Keratinocyte (primary cell): Measurements from ENCODE around the gene STK38. TPM values are rescaled to one million over a fixed set of nuclear protein-coding genes. Genes with fewer than 3 reads are reported as not detected.
A peak's percentile ranks its signal among the peaks of the same experiment; 100 is the strongest.

ENCODE experiments used
- DNase-seq: peaks from one replicate; pipeline ENCODE4 v3.0.0-alpha.2; 2011; ENCODE audit warnings: low read depth, missing footprints, low spot score
- FAIRE-seq: peaks from 2 replicates; lab custom pipeline; 2011; peaks lifted over from hg19 to GRCh38; lab: Jason Lieb, UNC
- H2AFZ ChIP-seq: 2 replicates; pipeline ENCODE4 v1.6.0; 2012; ENCODE audit warnings: low read length, control low read depth, inconsistent platforms; ENCODE audit not compliant: control insufficient read depth
- H3K27ac ChIP-seq: 2 replicates; pipeline ENCODE4 v1.5.1; 2011; ENCODE audit warnings: low read length; ENCODE audit not compliant: control insufficient read depth, insufficient read depth
- H3K27me3 ChIP-seq: 3 replicates; pipeline ENCODE4 v1.6.0; 2011; ENCODE audit warnings: low read length; ENCODE audit not compliant: control insufficient read depth, insufficient read depth; ENCODE audit errors: extremely low read depth
- H3K36me3 ChIP-seq, 2 experiments: 2 replicates in 1 of 2; 3 replicates in 1 of 2; pipeline ENCODE4 v1.5.1; 2011; ENCODE audit warnings: low read length in 2 of 2, mild to moderate bottlenecking in 1 of 2; ENCODE audit not compliant: control insufficient read depth in 2 of 2, insufficient read depth in 2 of 2; ENCODE audit errors: extremely low read depth in 1 of 2
- H3K4me1 ChIP-seq: 3 replicates; pipeline ENCODE4 v1.5.1; 2011; ENCODE audit warnings: low read length; ENCODE audit not compliant: control insufficient read depth, insufficient read depth; ENCODE audit errors: extremely low read depth
- H3K4me2 ChIP-seq: 3 replicates; pipeline ENCODE4 v1.6.0; 2011; ENCODE audit warnings: low read depth, low read length; ENCODE audit not compliant: control insufficient read depth, insufficient read depth; ENCODE audit errors: extremely low read depth
- H3K4me3 ChIP-seq, 3 experiments: fragments of 200-600 bp in 1 of 3; sonication (generic) in 1 of 3; 2 replicates in 2 of 3; 3 replicates in 1 of 3; pipeline ENCODE4 v1.5.1; 2011 to 2016; ENCODE audit warnings: low read length in 3 of 3, mild to moderate bottlenecking in 3 of 3, control low read depth in 2 of 3, inconsistent platforms in 1 of 3, low read depth in 1 of 3, mixed read lengths in 1 of 3, mixed run types in 1 of 3, moderate library complexity in 1 of 3; ENCODE audit not compliant: control insufficient read depth in 2 of 3, insufficient read depth in 2 of 3; ENCODE audit errors: extremely low read depth in 1 of 3
- H3K79me2 ChIP-seq: 2 replicates; pipeline ENCODE4 v1.6.0; 2012; ENCODE audit warnings: low read length; ENCODE audit not compliant: control insufficient read depth, insufficient read depth
- H3K9ac ChIP-seq: 3 replicates; pipeline ENCODE4 v1.6.0; 2011; ENCODE audit warnings: low read length; ENCODE audit not compliant: control insufficient read depth, insufficient read depth; ENCODE audit errors: extremely low read depth
- H3K9me1 ChIP-seq: 3 replicates; pipeline ENCODE4 v1.6.0; 2011; ENCODE audit warnings: low read length; ENCODE audit not compliant: control insufficient read depth, insufficient read depth; ENCODE audit errors: extremely low read depth
- H3K9me3 ChIP-seq: 2 replicates; pipeline ENCODE4 v1.5.1; 2012; ENCODE audit warnings: low read depth, low read length; ENCODE audit not compliant: control insufficient read depth
- H4K20me1 ChIP-seq: 3 replicates; pipeline ENCODE4 v1.6.0; 2011; ENCODE audit warnings: low read length; ENCODE audit not compliant: control insufficient read depth, insufficient read depth; ENCODE audit errors: extremely low read depth
- EZH2 ChIP-seq: IDR thresholded peaks from one replicate; pipeline ENCODE4 v1.6.1; 2012; ENCODE audit warnings: inconsistent platforms, mild to moderate bottlenecking, low read length, moderate library complexity
- dilution Hi-C: fragments of 300-500 bp; cut with MboI; formaldehyde crosslinking; loops from one replicate; pipeline ENCODE4 v1.7.0; 2020; ENCODE audit warnings: low sequenced_read_pairs; ENCODE audit not compliant: extremely low pct_ligation_motif_present
- polyA plus RNA-seq, 5 experiments: library from polyadenylated mRNA; depleted of rRNA in 3 of 5; stranded (reverse) in 3 of 5; stranded (forward) in 1 of 5; unstranded in 1 of 5; fragments of >200 nt; gene quantifications; 1 replicate in 1 of 5; 2 replicates in 3 of 5; 3 replicates in 1 of 5; pipeline versions ENCODE4 v1.2.1 to v1.2.3, GENCODE V29; 2011 to 2012; ENCODE audit warnings: missing spikeins in 2 of 5, low read depth in 1 of 5, low replicate concordance in 1 of 5
- TF ChIP-seq, protein P1 (sequence below), 3 experiments: IDR thresholded peaks in 1 of 3; conservative IDR thresholded peaks in 1 of 3; optimal IDR thresholded peaks in 1 of 3; 2 replicates in 2 of 3; 3 replicates in 1 of 3; pipeline versions ENCODE3 to v1.5.1; 2011; ENCODE audit warnings: low read length in 3 of 3, mild to moderate bottlenecking in 3 of 3, moderate library complexity in 2 of 3, control low read depth in 1 of 3, inconsistent platforms in 1 of 3; ENCODE audit not compliant: insufficient read depth in 2 of 3; ENCODE audit errors: extremely low read depth in 1 of 3

Gene STK38
- polyA plus RNA-seq, 1 donor (not counting 4 experiments of a cell fraction or from before 2014, with no cell fraction given): 24.4 TPM

DNA sequence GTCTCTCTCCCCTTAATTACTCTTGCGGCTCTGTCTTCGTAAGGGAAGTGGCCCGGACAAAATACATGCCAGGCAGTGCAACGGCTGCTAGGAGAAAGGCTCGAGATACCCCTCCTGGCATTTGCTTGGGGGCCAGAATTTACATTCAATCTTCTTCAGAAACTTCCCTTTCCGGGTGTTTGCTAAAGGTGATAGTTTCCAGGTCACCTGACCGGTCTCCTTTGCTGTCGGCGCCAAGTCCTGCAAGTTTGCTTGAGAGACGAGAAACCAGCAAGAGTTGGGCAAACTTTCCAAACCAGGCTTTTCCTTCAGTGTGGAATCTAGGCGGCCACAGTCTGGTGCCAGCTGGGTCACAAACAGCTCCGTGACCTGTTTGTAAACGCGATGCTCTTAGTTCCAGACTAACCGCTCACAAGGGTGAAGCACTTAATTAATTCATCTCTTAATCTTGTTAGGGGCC lies 46.3 kb upstream of the STK38 start:
- Histone ChIP-seq H3K9ac (peak overlapping the region; percentile 99), H3K27me3 (no peaks in the 10 kb centered on the region), H3K9me3 (no peaks in the 10 kb centered on the region), H4K20me1 (peaks cover 39% of the 10 kb centered on the region), H3K79me2 (peaks cover 47% of the 10 kb centered on the region), H3K4me2 (peak overlapping the region; percentile 94), H3K4me1 (peaks cover 31% of the 10 kb centered on the region), H3K27ac (peak overlapping the region; percentile 99), H3K36me3 (peaks cover 3 to 27% of the 10 kb centered on the region in 2 experiments), H2AFZ (peak overlapping the region; percentile 80), H3K4me3 (peak overlapping the region; percentile 59 to 83 (median 65)), H3K9me1 (no peaks in the 10 kb centered on the region)
- FAIRE-seq: peak; percentile 23
- dilution Hi-C loops: no loop called here
- DNase-seq: no peak
- TF ChIP-seq EZH2: no peak
- TF ChIP-seq, protein P1, sequence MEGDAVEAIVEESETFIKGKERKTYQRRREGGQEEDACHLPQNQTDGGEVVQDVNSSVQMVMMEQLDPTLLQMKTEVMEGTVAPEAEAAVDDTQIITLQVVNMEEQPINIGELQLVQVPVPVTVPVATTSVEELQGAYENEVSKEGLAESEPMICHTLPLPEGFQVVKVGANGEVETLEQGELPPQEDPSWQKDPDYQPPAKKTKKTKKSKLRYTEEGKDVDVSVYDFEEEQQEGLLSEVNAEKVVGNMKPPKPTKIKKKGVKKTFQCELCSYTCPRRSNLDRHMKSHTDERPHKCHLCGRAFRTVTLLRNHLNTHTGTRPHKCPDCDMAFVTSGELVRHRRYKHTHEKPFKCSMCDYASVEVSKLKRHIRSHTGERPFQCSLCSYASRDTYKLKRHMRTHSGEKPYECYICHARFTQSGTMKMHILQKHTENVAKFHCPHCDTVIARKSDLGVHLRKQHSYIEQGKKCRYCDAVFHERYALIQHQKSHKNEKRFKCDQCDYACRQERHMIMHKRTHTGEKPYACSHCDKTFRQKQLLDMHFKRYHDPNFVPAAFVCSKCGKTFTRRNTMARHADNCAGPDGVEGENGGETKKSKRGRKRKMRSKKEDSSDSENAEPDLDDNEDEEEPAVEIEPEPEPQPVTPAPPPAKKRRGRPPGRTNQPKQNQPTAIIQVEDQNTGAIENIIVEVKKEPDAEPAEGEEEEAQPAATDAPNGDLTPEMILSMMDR (optimal IDR thresholded peaks at IDR 0.05 in 1 of 3, IDR thresholded peaks at IDR 0.05 in 1 of 3, conservative IDR thresholded peaks at IDR 0.05 in 1 of 3; ENCODE audit: extremely low read depth in 1 of 3, insufficient read depth in 2 of 3, low read length in 3 of 3): no peak

DNA sequence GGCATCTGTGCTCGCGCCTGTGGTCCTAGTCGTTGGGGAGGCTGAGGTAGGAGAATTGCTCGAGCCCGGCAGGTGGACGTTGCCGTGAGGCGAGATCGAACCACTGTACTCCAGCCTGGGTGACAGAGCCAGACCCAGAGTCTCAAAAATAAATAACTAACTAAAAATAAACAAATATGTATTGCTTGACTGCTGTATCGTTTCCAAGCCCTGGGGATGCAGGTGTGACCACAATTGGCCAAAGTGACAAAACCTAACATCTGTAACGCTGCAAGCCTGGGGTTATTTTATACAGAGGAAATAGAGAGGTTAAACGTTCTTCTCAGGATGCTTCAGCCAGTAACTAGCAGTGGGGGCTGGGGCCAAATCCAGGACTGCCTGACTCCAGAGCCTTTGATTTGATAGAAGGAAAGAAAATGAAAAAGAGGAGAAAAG lies 45.0 kb upstream of the STK38 start:
- H3K79me2 ChIP-seq: peaks cover 33% of the 10 kb centered on the region
- TF ChIP-seq, protein P1 (optimal IDR thresholded peaks at IDR 0.05 in 1 of 3, IDR thresholded peaks at IDR 0.05 in 1 of 3, conservative IDR thresholded peaks at IDR 0.05 in 1 of 3; ENCODE audit: extremely low read depth in 1 of 3, insufficient read depth in 2 of 3, low read length in 3 of 3): no peak
- TF ChIP-seq EZH2: no peak
- no peaks in the 10 kb centered on the region for H3K9me1 ChIP-seq
- peaks cover 3 to 18% of the 10 kb centered on the region in 2 experiments for H3K36me3 ChIP-seq
- DNase-seq (no peak), FAIRE-seq (no peak)
- H3K27me3 ChIP-seq: no peaks in the 10 kb centered on the region
- peaks cover 27% of the 10 kb centered on the region for H4K20me1 ChIP-seq
- peaks cover 21% of the 10 kb centered on the region for H3K4me1 ChIP-seq
- no peak overlapping the region for H3K9ac ChIP-seq
- dilution Hi-C loops: no loop called here
- H3K27ac ChIP-seq: no peak overlapping the region
- H3K4me2 ChIP-seq: no peak overlapping the region
- no peak overlapping the region for H2AFZ ChIP-seq
- H3K9me3 ChIP-seq: no peaks in the 10 kb centered on the region
- no peak overlapping the region for H3K4me3 ChIP-seq
